Measurements from ENCODE around the gene GABBR2. TPM values are rescaled to one million over a fixed set of nuclear protein-coding genes. Genes with fewer than 3 reads are reported as not detected.

The GABBR2 gene
- total and polyA plus RNA-seq, 5 experiments from 2014 or later = not detected

DNA sequence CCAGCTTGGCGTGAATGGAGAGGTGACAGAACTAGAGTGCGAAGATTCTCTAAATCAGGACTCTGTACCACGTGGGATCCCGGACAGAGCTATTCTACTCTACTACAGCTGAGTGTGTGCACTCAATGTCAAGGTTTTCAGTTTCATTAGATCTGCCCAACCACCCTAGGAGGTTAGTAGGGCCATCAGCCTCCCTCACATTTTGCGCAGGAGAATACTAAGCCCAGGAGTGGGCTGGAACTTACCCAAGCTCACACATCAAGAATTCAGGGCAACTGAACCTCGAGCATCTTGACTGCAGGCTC, 385.0 kb downstream of the GABBR2 start:
- peaks cover 0 to 12% (median 0%) of the 10 kb centered on the region in 5 donors for H3K27me3 Mint-ChIP-seq
- POLR2A ChIA-PET = interaction anchor here (0.7 kb wide), 1 partner anchor 10 kb away, joined by 3 read pairs; no protein-coding TSS in a partner anchor
- H3K27ac Mint-ChIP-seq = no peak overlapping the region
- H3K4me3 Mint-ChIP-seq = no peak overlapping the region
- no peaks in the 10 kb centered on the region for H3K4me1 Mint-ChIP-seq
- H3K36me3 Mint-ChIP-seq = no peaks in the 10 kb centered on the region
- DNase-seq (no peak), ATAC-seq (no peak)
- H3K9me3 Mint-ChIP-seq = no peaks in the 10 kb centered on the region

DNA sequence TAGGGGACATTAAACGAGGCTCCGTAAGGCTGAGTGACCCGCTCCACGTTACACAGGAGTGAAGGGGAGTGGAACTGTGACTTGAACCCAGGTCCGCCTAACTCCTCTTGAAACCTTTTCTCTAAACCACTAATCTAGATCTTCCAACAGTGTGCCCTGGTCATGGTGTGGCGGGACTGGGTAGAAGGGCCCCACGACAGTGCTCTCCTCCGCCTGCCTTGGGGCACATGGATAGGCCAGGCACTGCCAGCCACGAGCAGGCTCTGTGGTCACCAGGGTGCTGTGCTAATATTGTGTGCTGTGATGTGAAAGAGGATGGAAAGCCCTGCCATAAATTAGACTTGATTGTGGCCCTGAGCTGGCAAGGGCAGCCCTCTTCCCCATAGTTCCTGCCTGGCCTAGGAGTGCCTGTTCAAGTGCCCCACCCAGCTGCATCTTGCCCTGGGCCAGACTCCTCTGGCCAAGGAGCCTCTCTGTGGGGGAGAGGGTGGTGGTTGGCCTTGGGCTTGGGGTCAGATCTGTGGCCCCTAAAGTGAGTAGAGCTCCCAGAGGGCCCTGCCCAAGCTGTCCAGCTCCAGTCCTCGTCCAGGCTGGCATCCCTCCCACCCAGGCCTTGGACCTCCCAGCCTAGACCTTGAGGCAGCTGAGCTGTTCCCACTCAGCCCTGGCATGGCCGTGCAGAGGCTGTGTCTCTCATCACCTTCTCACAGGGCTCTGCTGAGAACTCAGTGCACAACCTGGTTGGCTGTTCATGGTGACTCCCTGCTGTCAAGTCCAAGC, 385.5 kb downstream of the GABBR2 start:
- H3K27ac Mint-ChIP-seq = no peak overlapping the region
- POLR2A ChIA-PET = interaction anchor here (0.7 kb wide), 1 partner anchor 11 kb away, joined by 3 read pairs; no protein-coding TSS in a partner anchor
- ATAC-seq (no peak), DNase-seq (no peak)
- H3K9me3 Mint-ChIP-seq = no peaks in the 10 kb centered on the region
- H3K4me3 Mint-ChIP-seq = no peak overlapping the region
- no peaks in the 10 kb centered on the region for H3K4me1 Mint-ChIP-seq
- peaks cover 0 to 11% (median 0%) of the 10 kb centered on the region in 5 donors for H3K27me3 Mint-ChIP-seq
- no peaks in the 10 kb centered on the region for H3K36me3 Mint-ChIP-seq

DNA sequence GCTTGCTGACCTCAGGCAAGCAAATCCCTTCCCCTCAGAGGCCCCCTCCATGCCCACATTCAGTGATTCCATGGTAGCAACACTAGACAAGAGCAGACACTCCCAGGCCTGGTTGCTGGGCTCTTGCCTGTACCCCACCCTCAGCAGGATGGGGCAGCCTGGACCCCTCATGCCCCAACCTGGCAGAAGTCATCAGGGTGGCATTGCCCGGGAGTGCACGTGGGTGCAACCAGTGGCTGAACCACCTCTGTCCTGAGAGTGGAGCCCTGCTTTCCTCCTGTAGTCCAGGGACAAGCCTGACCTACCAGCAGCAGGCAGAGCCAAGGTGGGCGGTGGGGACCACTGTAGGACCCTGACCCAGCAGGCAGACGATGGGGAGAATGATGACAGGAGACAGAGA, 387.5 kb downstream of the GABBR2 start:
- no peak for ATAC-seq
- POLR2A ChIA-PET = no interaction called here
- no peak overlapping the region for H3K4me3 Mint-ChIP-seq
- DNase-seq = no peak
- H3K9me3 Mint-ChIP-seq = no peaks in the 10 kb centered on the region
- no peaks in the 10 kb centered on the region for H3K4me1 Mint-ChIP-seq
- peaks cover 0 to 8% (median 0%) of the 10 kb centered on the region in 5 donors for H3K27me3 Mint-ChIP-seq
- no peak overlapping the region for H3K27ac Mint-ChIP-seq
- no peaks in the 10 kb centered on the region for H3K36me3 Mint-ChIP-seq

- DNase-seq (no peak), ATAC-seq (no peak)
- Mint-ChIP-seq H3K27me3 (peaks cover 0 to 8% (median 0%) of the 10 kb centered on the region in 5 donors), H3K9me3 (no peaks in the 10 kb centered on the region), H3K27ac (no peak overlapping the region), H3K36me3 (no peaks in the 10 kb centered on the region), H3K4me3 (no peak overlapping the region), H3K4me1 (peaks cover 0 to 6% (median 4%) of the 10 kb centered on the region in 4 donors)
- POLR2A ChIA-PET = no interaction called here
Measured at GRCh38 chr9:98318834-98319478, 389.8 kb downstream of the GABBR2 start.

- H3K9me3 Mint-ChIP-seq = no peaks in the 10 kb centered on the region
- POLR2A ChIA-PET = no interaction called here
- no peak overlapping the region for H3K4me3 Mint-ChIP-seq
- DNase-seq = no peak
- peaks cover 0 to 8% (median 0%) of the 10 kb centered on the region in 5 donors for H3K27me3 Mint-ChIP-seq
- no peak overlapping the region for H3K27ac Mint-ChIP-seq
- no peaks in the 10 kb centered on the region for H3K36me3 Mint-ChIP-seq
- no peak for ATAC-seq
- H3K4me1 Mint-ChIP-seq = peaks cover 0 to 6% (median 4%) of the 10 kb centered on the region in 4 donors
Measured at GRCh38 chr9:98318041-98318790, 390.5 kb downstream of the GABBR2 start.

DNA sequence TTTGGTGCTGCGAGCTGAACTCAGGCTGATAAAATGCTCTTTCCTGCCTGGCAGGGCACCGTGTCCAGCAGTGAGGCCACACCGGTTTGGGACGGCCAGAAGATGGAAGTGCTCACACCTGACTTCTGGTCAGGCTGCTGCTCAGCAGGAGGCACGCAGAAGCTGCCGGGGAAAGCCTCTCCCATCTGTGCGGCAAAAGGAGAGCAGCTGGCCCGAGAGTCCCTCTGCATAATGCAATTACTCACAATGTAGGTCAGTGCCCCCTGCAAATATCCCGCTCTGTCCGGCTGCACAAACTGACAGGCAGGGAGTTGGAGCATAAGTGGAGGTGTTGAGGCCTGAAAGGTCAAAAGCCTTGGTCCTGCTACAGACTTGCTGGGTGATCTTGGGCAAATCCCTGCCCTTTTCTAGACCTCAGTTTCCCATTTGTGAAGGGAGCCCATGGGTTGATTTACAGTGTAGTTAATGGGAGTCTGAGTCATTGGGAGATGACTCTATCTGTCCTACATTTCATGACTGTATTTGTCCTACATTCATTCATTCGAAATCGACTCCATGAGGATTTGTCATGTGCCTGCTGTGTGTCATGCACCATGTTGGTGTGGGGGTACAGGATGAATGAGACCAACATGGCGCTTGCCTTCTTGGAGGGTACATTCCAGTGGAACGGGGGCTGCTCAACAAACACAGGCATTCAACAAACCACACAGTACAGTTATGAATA, 391.4 kb downstream of the GABBR2 start:
- H3K27me3 Mint-ChIP-seq = peaks cover 0 to 6% (median 0%) of the 10 kb centered on the region in 5 donors
- no peaks in the 10 kb centered on the region for H3K9me3 Mint-ChIP-seq
- ATAC-seq (no peak), DNase-seq (no peak)
- no peaks in the 10 kb centered on the region for H3K36me3 Mint-ChIP-seq
- H3K27ac Mint-ChIP-seq = no peak overlapping the region
- POLR2A ChIA-PET = no interaction called here
- H3K4me3 Mint-ChIP-seq = no peak overlapping the region
- H3K4me1 Mint-ChIP-seq = peaks cover 0 to 6% (median 4%) of the 10 kb centered on the region in 4 donors

DNA sequence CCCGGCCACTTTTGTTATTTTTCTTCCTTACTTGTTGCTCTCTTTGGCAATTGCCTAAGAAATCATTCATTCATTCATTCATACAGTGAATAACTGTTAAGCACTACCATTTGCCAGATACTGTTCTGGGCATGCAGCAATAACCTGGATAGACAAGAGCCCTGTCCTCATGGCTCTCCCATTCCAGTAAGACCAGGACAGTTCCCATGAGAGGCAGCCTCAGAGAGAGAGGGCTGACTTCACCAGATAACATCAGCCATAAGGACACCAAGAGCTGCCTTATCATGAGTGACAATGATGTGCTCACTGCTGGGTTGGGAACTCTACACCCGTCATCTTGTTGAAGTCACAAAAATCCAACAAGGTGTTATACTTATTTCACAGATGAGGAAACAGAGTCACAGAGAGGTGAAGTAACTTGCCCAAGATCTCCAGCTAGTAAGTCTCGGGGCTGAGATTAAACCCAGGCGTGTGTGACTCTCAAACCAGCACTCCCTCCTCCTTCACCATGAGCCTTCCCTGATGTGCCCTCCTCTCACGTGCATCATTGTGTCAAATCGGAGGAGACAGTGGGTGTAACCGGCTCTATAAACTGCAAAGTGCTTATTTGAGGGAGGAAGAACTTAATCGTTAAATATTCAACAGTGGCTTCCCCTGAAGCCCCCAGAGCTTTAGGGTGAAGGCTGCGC, 392.1 kb downstream of the GABBR2 start:
- ATAC-seq (no peak), DNase-seq (no peak)
- Mint-ChIP-seq H3K9me3 (no peaks in the 10 kb centered on the region), H3K4me1 (peaks cover 0 to 6% (median 4%) of the 10 kb centered on the region in 4 donors), H3K27ac (no peak overlapping the region), H3K36me3 (no peaks in the 10 kb centered on the region), H3K27me3 (peaks cover 0 to 5% (median 0%) of the 10 kb centered on the region in 5 donors), H3K4me3 (no peak overlapping the region)
- POLR2A ChIA-PET = no interaction called here

DNA sequence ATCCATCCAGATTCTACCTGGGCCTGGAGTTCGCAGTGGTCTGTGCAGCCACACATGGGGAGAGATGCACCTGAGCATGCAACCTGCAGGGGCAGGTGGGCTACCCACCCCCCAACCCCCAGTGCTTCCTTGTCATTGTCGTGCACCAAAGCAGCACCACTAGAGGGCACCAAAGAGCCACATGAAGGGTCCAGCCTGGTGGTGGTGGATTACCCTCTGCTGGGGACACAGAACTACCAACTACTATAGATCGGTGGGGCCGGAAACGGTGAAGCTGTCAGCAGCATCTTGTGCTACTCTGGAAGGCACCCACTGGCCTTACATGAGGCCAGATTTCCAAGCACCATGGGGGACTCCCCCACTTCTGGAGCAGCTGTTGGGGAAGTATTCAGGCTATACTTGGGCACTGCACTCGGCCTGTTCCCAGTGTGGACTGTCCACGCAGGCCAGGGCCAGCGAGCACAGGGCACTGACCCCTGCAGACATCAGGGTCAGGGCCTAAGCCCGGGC, 393.1 kb downstream of the GABBR2 start:
- ATAC-seq = peak; percentile 96 to 97
- POLR2A ChIA-PET = no interaction called here
- DNase-seq = peak; percentile 58 to 89 (median 74)
- Mint-ChIP-seq H3K27ac (no peak overlapping the region), H3K27me3 (peaks cover 0 to 3% (median 0%) of the 10 kb centered on the region in 5 donors), H3K9me3 (no peaks in the 10 kb centered on the region), H3K36me3 (no peaks in the 10 kb centered on the region), H3K4me3 (no peak overlapping the region), H3K4me1 (peaks cover 0 to 6% (median 4%) of the 10 kb centered on the region in 4 donors)

- Mint-ChIP-seq H3K4me1 (peaks cover 0 to 6% (median 4%) of the 10 kb centered on the region in 4 donors), H3K9me3 (no peaks in the 10 kb centered on the region), H3K4me3 (no peak overlapping the region), H3K27ac (peak overlapping the region in 1 of 10 donors; percentile 67), H3K36me3 (no peaks in the 10 kb centered on the region), H3K27me3 (peaks cover 0 to 3% (median 0%) of the 10 kb centered on the region in 5 donors)
- ATAC-seq (no peak), DNase-seq (no peak)
- POLR2A ChIA-PET = no interaction called here
Measured at GRCh38 chr9:98315067-98315453, 393.7 kb downstream of the GABBR2 start.

GRCh38 chr9:98314381-98315066, 394.2 kb downstream of the GABBR2 start:
- H3K4me3 Mint-ChIP-seq = no peak overlapping the region
- DNase-seq (no peak), ATAC-seq (no peak)
- peak overlapping the region in 1 of 10 donors; percentile 67 for H3K27ac Mint-ChIP-seq
- H3K9me3 Mint-ChIP-seq = no peaks in the 10 kb centered on the region
- H3K4me1 Mint-ChIP-seq = peaks cover 0 to 6% (median 4%) of the 10 kb centered on the region in 4 donors
- peaks cover 0 to 3% (median 0%) of the 10 kb centered on the region in 5 donors for H3K27me3 Mint-ChIP-seq
- no peaks in the 10 kb centered on the region for H3K36me3 Mint-ChIP-seq
- POLR2A ChIA-PET = no interaction called here

- Mint-ChIP-seq H3K4me1 (peaks cover 0 to 6% (median 4%) of the 10 kb centered on the region in 4 donors), H3K27me3 (peaks cover 0 to 3% (median 0%) of the 10 kb centered on the region in 5 donors), H3K4me3 (no peak overlapping the region), H3K27ac (no peak overlapping the region), H3K36me3 (no peaks in the 10 kb centered on the region), H3K9me3 (no peaks in the 10 kb centered on the region)
- ATAC-seq (no peak), DNase-seq (no peak)
- POLR2A ChIA-PET = no interaction called here
Measured at GRCh38 chr9:98312365-98312764, 396.4 kb downstream of the GABBR2 start.

Measured in naive thymus-derived CD8-positive, alpha-beta T cell (primary cell).